ENCODE data around the gene MCF2L2.

- TF ChIP-seq CTCF (conservative IDR thresholded peaks at IDR 0.05; ENCODE audit: low read depth in 2 of 2) (no peak), EZH2phosphoT487 (IDR thresholded peaks at IDR 0.05; ENCODE audit: unreplicated experiment) (no peak), POLR2AphosphoS5 (IDR thresholded peaks at IDR 0.05; ENCODE audit: low read depth) (no peak), ETS1 (IDR thresholded peaks at IDR 0.05) (no peak), EZH2 (IDR thresholded peaks at IDR 0.05; ENCODE audit: low read depth, unreplicated experiment) (no peak), JUNB (IDR thresholded peaks at IDR 0.05; ENCODE audit: unreplicated experiment) (no peak), STAT1 (IDR thresholded peaks at IDR 0.05; ENCODE audit: unreplicated experiment) (no peak), ZNF114 (CRISPR knock-in tag; IDR thresholded peaks at IDR 0.05) (no peak), REST (IDR thresholded peaks at IDR 0.05; ENCODE audit: unreplicated experiment) (no peak), NANOG (IDR thresholded peaks at IDR 0.05; ENCODE audit: borderline replicate concordance) (no peak), CREB1 (CRISPR knock-in tag; IDR thresholded peaks at IDR 0.05; ENCODE audit: low read depth) (no peak)
Measured at GRCh38 chr3:183388213-183388895, 40.1 kb downstream of the MCF2L2 start.

All from GM23338 (cell line).